ENCODE measurements around the gene CYTL1. TPM values are rescaled to one million over a fixed set of nuclear protein-coding genes. Genes with fewer than 3 reads are reported as not detected.
A peak's percentile ranks its signal among the peaks of the same experiment; 100 is the strongest.
"Not testable (repeated sequence)": the region's sequence is repeated elsewhere in the genome, so short reads cannot be mapped to it uniquely, and the experiment has no call there.

CYTL1 gene
- total RNA-seq, 1 donor = 1.3 TPM

GRCh38 chr4:5004496-5004895 lies 14.8 kb downstream of the CYTL1 start:
- no peak overlapping the region for H3K4me3 ChIP-seq (ENCODE audit: low read depth, low read length)
- TF ChIP-seq CTCF (IDR thresholded peaks at IDR 0.05; ENCODE audit: insufficient read depth, low read depth, low read length) = no peak
- DNase-seq (ENCODE audit: low read depth) = no peak

- no peak overlapping the region for H3K4me3 ChIP-seq (ENCODE audit: low read depth, low read length)
- no peak for TF ChIP-seq CTCF (IDR thresholded peaks at IDR 0.05; ENCODE audit: insufficient read depth, low read depth, low read length)
- no peak for DNase-seq (ENCODE audit: low read depth)
These were observed 15.3 kb downstream of the CYTL1 start for GRCh38 chr4:5003918-5004317.

DNA sequence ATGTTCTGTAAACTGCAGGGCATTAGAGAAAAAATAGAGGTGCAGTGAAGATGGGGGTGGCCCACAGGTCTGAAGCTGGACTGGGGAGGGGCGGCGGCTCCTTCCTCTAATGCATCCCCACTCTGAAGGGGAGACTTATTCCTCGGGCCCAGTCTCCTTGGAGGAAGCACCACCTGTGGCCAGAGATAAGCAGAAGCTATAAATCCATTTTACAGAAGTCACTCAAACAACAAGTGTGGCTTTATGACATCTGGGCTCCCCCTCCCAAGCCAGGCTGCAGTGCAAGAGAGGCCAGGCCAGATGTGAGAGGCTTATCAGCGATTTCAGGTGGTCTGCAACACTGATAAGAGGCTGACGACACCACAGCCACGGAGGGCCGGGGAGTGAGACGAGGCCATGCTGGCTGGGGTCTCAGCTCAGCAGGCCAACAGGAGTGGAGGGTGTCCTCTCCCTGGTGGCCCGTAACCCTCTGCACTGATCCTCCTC lies 15.8 kb downstream of the CYTL1 start:
- no peak for TF ChIP-seq CTCF (IDR thresholded peaks at IDR 0.05; ENCODE audit: insufficient read depth, low read depth, low read length)
- no peak overlapping the region for H3K4me3 ChIP-seq (ENCODE audit: low read depth, low read length)
- no peak for DNase-seq (ENCODE audit: low read depth)

GRCh38 chr4:5001641-5002040 lies 17.6 kb downstream of the CYTL1 start:
- not testable (repeated sequence) for DNase-seq (ENCODE audit: low read depth); H3K4me3 ChIP-seq (ENCODE audit: low read depth, low read length)

DNA sequence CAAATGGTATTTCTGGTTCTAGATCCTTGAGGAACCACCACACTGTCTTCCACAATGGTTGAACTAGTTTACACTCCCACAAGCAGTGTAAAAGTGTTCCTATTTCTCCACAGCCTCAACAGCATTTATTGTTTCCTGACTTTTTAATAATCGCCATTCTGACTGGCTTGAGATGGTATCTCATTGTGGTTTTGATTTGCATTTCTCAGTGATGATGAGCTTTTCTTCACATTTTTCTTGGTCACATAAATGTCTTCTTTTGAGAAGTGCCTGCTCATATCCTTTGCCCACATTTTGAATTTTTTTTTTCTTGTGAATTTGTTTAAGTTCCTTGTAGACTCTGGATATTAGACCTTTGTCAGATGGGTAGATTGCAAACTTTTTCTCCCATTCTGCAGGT lies 22.3 kb downstream of the CYTL1 start:
- peak; percentile 44 for DNase-seq (ENCODE audit: low read depth)
- not testable (repeated sequence) for H3K4me3 ChIP-seq (ENCODE audit: low read depth, low read length)

- no peak overlapping the region for H3K4me3 ChIP-seq (ENCODE audit: low read depth, low read length)
- no peak for TF ChIP-seq CTCF (IDR thresholded peaks at IDR 0.05; ENCODE audit: insufficient read depth, low read depth, low read length)
- no peak for DNase-seq (ENCODE audit: low read depth)
These were observed 23.4 kb downstream of the CYTL1 start for GRCh38 chr4:4995908-4996265.

DNA sequence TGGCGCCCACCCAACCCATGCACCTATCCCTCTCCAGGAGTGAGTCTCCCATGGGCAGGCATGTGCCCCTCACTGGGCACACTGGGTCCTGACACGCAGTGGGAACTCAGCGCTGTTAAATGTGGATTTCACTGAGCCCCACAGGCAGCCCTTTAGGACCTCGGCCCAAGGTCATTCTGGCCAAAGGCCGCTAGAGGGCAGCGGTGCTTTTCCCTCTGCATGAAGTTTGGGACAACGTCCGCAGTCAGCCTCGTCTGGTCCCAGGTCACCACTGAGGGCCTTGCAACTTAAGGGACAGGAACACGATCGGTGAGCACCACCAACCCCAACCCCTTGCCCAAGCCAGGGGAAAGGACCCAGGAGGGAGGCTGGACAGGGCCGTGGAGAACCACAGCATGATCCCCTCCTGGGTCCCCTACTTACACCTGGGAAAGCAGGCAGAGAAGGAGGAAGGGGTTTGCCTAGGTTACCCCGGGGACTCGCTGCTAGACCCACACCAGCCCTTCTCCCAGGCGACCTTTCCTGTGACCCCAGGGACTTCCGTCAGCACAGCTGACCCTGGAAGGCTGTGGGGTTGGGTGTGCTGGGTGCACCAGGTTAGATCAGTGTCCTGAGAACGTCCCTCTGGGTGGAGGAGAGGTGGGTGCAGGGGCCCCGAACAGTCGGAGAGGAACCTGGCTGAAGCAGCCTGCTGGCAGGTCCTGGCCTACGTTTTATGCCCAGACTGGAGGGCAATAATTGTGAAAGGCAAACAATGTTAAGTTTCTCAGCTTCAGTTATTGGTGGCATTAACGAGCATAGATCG lies 24.0 kb downstream of the CYTL1 start:
- no peak overlapping the region for H3K4me3 ChIP-seq (ENCODE audit: low read depth, low read length)
- DNase-seq (ENCODE audit: low read depth) = peak; percentile 68
- peak; percentile 96 for TF ChIP-seq CTCF (IDR thresholded peaks at IDR 0.05; ENCODE audit: insufficient read depth, low read depth, low read length)

Data from fibroblast of villous mesenchyme (primary cell).